ENCODE measurements around the gene KDM2B.

DNA sequence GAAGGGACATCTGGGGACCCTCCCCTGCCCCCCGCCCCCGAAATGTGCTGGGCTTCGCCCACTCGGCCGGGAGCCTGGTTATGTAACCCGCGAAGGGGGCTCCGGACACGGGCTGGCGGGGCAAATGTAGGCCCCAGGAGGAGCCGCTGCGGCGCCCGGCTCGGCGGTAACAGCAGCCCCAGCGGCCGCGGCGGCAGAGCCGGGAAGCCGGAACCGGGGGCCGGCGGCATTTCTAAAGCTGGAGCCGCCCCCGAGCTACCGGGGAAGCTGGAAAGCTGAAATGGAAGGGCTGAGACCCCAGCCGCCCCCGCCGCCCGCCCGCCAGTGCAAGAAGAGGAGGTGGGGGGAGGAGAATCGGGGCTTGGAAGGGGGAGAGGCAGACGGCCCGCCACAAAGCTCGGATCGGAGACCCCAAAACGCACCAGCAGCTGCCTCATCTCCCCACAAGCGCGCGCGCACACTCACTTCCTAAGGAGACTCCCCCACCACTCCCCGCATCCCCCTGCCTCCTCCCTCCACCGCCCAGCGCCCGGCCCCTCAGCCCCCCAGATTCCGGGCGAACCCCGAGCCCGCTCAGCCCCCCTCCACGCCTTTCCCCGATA is 1.5 kb downstream of the KDM2B start:
- TF ChIP-seq, protein P1, sequence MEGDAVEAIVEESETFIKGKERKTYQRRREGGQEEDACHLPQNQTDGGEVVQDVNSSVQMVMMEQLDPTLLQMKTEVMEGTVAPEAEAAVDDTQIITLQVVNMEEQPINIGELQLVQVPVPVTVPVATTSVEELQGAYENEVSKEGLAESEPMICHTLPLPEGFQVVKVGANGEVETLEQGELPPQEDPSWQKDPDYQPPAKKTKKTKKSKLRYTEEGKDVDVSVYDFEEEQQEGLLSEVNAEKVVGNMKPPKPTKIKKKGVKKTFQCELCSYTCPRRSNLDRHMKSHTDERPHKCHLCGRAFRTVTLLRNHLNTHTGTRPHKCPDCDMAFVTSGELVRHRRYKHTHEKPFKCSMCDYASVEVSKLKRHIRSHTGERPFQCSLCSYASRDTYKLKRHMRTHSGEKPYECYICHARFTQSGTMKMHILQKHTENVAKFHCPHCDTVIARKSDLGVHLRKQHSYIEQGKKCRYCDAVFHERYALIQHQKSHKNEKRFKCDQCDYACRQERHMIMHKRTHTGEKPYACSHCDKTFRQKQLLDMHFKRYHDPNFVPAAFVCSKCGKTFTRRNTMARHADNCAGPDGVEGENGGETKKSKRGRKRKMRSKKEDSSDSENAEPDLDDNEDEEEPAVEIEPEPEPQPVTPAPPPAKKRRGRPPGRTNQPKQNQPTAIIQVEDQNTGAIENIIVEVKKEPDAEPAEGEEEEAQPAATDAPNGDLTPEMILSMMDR (IDR thresholded peaks at IDR 0.05; ENCODE audit: low read depth, low read length, poor library complexity, severe bottlenecking) = no peak
- no peak for TF ChIP-seq EZH2phosphoT487 (IDR thresholded peaks at IDR 0.05; ENCODE audit: borderline replicate concordance, low read length)

Measured in DOHH2 (cell line).